ENCODE results near the gene IL4I1. TPM values are rescaled to one million over a fixed set of nuclear protein-coding genes. Genes with fewer than 3 reads are reported as not detected.

The IL4I1 gene
- total and polyA plus RNA-seq, 10 donors: 1.1 to 20.2 (median 4.8) TPM

DNA sequence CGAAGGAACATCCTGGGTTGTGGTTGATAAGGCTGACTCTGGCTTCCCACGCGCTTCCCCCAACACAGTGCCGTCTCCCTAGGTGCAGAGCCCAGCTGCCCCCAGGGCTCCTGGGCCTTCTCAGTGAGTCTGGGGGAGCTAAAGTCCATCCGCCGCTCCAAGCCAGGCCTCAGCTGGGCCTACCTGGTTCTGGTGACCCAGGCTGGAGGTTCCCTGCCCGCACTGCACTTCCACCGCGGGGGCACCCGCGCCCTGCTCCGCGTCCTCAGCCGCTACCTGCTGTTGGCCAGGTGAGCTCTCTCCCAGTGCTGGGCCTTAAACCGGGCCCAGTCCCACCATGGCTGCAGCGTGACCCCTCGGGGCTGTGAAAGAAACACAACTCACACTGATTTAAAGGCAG lies 15.5 kb downstream of the IL4I1 start:
- Histone ChIP-seq H3K4me1 (peaks cover 4 to 28% (median 14%) of the 10 kb centered on the region in 6 donors), H3K27ac (no peak overlapping the region), H3K4me3 (no peak overlapping the region), H3K9me3 (no peaks in the 10 kb centered on the region), H3K36me3 (peaks cover 9 to 77% (median 64%) of the 10 kb centered on the region in 6 donors), H3K27me3 (replicated peaks in 1 of 7) (no peaks in the 10 kb centered on the region)
- intact Hi-C loops (cut with DNase I; ENCODE audit: low total_unique reads): no loop called here
- 94 to 98% (median 96%) methylated on average over 12 to 17 of the region's 17 CpGs for WGBS, 5 donors
- no peak for TF ChIP-seq POLR2A (IDR thresholded peaks at IDR 0.05)
- TF ChIP-seq POLR2AphosphoS5 (IDR thresholded peaks at IDR 0.05): no peak
- TF ChIP-seq, protein P1, sequence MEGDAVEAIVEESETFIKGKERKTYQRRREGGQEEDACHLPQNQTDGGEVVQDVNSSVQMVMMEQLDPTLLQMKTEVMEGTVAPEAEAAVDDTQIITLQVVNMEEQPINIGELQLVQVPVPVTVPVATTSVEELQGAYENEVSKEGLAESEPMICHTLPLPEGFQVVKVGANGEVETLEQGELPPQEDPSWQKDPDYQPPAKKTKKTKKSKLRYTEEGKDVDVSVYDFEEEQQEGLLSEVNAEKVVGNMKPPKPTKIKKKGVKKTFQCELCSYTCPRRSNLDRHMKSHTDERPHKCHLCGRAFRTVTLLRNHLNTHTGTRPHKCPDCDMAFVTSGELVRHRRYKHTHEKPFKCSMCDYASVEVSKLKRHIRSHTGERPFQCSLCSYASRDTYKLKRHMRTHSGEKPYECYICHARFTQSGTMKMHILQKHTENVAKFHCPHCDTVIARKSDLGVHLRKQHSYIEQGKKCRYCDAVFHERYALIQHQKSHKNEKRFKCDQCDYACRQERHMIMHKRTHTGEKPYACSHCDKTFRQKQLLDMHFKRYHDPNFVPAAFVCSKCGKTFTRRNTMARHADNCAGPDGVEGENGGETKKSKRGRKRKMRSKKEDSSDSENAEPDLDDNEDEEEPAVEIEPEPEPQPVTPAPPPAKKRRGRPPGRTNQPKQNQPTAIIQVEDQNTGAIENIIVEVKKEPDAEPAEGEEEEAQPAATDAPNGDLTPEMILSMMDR (IDR thresholded peaks at IDR 0.05 in 8 of 11, conservative IDR thresholded peaks at IDR 0.05 in 3 of 11): no peak
- peak; percentile 74 for DNase-seq

DNA sequence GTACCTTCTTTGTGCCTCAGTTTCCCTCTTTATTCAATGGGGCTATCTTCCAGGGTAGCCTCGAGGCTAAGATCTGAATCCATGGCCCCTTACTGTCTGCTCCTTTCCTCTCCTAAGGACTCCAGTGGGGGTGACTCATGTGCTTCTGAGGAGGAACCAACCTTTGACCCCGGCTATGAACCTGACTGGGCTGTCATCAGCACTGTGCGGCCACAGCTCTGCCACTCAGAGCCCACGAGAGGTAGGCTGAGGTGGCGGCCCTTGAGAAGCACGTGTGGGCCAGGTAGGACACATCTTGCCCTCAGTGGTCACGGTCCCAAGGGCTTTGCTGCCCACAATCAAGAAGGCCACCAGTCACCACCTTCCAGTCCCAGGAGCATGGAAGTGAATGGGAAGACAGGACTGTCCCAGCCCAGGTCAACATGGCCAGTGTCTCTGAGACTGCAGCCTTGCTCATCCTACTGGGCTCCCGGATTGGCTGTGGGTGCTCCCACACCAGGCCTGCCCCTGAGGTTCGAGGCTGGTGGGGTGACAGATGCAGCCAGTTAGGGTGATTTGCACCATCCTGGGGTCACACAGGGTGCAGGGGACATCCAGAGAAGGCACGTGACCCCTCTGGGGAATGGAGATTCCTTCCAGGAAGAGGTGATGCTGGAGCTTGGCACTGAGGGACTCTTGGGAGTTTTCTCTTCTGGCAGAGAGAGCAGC lies 16.4 kb downstream of the IL4I1 start:
- intact Hi-C loops (cut with DNase I; ENCODE audit: low total_unique reads): no loop called here
- Histone ChIP-seq H3K4me1 (peaks cover 9 to 34% (median 20%) of the 10 kb centered on the region in 6 donors), H3K4me3 (no peak overlapping the region), H3K27me3 (replicated peaks in 1 of 7) (no peaks in the 10 kb centered on the region), H3K36me3 (peaks cover 9 to 68% (median 61%) of the 10 kb centered on the region in 6 donors), H3K9me3 (no peaks in the 10 kb centered on the region), H3K27ac (no peak overlapping the region)
- TF ChIP-seq POLR2AphosphoS5 (IDR thresholded peaks at IDR 0.05) (peak in 1 of 3 donors; percentile 7), POLR2A (IDR thresholded peaks at IDR 0.05) (no peak)
- TF ChIP-seq, protein P1 (IDR thresholded peaks at IDR 0.05 in 8 of 11, conservative IDR thresholded peaks at IDR 0.05 in 3 of 11): no peak
- no peak for DNase-seq
- WGBS, 5 donors: 91 to 97% (median 95%) methylated on average over 4 to 10 of the region's 10 CpGs

- Histone ChIP-seq H3K9me3 (no peaks in the 10 kb centered on the region), H3K27me3 (replicated peaks in 1 of 7) (no peaks in the 10 kb centered on the region), H3K36me3 (peaks cover 9 to 63% (median 52%) of the 10 kb centered on the region in 6 donors), H3K4me1 (peaks cover 10 to 43% (median 26%) of the 10 kb centered on the region in 6 donors), H3K4me3 (no peak overlapping the region), H3K27ac (peak overlapping the region in 3 of 8 donors; percentile 2 to 100 (median 99))
- DNase-seq: peak; percentile 80
- intact Hi-C loops (cut with DNase I; ENCODE audit: low total_unique reads): no loop called here
- 90 to 98% (median 92%) methylated on average over 12 of the region's 12 CpGs for WGBS, 5 donors
- no peak for TF ChIP-seq POLR2AphosphoS5 (IDR thresholded peaks at IDR 0.05)
- TF ChIP-seq, protein P1 (IDR thresholded peaks at IDR 0.05 in 8 of 11, conservative IDR thresholded peaks at IDR 0.05 in 3 of 11): no peak
- no peak for TF ChIP-seq POLR2A (IDR thresholded peaks at IDR 0.05)
Observed at GRCh38 chr19:49879243-49879963, 17.3 kb downstream of the IL4I1 start.

DNA sequence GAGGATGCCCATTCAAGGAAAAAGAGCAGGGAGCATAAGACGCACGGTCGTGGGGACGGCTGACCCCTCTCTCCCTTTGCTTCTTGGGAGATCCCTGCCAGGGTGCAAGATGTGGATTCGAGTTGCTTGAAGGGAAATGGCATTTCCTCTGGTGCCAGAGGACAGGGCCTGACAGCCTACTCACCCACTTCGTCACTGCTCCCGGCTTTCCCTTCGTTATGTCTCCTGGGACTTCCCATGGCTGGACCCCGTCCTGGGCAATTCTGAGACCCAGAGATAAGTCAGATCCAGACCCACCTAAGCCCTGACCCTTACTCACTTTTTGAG lies 18.0 kb downstream of the IL4I1 start:
- peak overlapping the region in 7 of 8 donors; percentile 96 to 100 (median 99) for H3K27ac ChIP-seq
- WGBS, 5 donors: 86 to 92% (median 86%) methylated on average over 9 of the region's 9 CpGs
- DNase-seq: peak; percentile 75
- no peaks in the 10 kb centered on the region for H3K27me3 ChIP-seq (replicated peaks in 1 of 7)
- TF ChIP-seq POLR2A (IDR thresholded peaks at IDR 0.05) (no peak), POLR2AphosphoS5 (IDR thresholded peaks at IDR 0.05) (no peak)
- TF ChIP-seq, protein P1 (IDR thresholded peaks at IDR 0.05 in 8 of 11, conservative IDR thresholded peaks at IDR 0.05 in 3 of 11): no peak
- H3K4me3 ChIP-seq: peak overlapping the region in 6 of 8 donors; percentile 72 to 87 (median 82)
- peaks cover 10 to 45% (median 26%) of the 10 kb centered on the region in 6 donors for H3K4me1 ChIP-seq
- intact Hi-C loops (cut with DNase I; ENCODE audit: low total_unique reads): no loop called here
- no peaks in the 10 kb centered on the region for H3K9me3 ChIP-seq
- peaks cover 9 to 63% (median 46%) of the 10 kb centered on the region in 6 donors for H3K36me3 ChIP-seq
